GM18519 (cell line): Measurements from ENCODE around the gene WDR37.

Experiments used
- ATAC-seq: cut with Tn5 transposase; IDR thresholded peaks from one replicate; pipeline ENCODE4 v1.9.1; 2021; ENCODE audit warnings: mild to moderate bottlenecking, moderate library complexity; ENCODE audit not compliant: unreplicated experiment, low FRiP score

Gene WDR37

DNA sequence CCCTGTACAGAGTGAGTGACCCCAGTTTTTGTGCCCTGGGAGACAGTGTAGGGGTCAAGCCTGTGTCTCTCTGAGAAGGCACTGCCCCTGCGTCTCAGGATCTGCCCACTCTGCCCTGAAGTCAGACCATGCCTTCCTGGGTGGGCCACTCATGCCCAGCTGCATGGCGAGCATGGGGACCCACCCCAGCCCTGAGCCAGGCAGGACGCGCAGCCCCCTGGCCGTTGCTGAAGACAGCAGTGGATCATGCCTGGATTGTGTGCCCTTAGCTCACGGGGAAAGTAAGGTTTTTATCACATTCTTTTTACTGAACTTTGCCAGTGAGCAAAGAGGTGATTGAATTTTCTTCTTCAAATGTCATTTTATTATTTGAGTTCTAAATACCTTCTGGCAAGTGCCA, 66.2 kb downstream of the WDR37 start:
- ATAC-seq = no peak

DNA sequence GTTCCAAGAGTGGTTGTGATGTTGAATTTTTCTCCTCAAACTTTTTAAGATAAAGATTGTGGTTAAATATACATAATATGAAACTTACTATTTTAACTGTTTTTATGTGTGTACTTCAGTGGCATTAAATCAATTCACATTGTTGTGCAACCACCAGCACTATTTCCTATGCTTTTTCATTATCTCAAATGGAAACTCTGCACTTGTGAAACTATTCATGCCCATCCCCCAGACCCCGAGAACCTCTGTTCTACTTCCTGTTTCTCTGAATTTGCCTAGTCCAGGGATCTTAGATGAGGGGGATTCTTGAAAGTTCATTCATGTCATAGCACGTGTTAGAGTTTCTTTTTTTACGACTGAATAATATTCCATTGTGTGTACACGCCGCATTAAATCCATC, 67.0 kb downstream of the WDR37 start:
- no peak for ATAC-seq

DNA sequence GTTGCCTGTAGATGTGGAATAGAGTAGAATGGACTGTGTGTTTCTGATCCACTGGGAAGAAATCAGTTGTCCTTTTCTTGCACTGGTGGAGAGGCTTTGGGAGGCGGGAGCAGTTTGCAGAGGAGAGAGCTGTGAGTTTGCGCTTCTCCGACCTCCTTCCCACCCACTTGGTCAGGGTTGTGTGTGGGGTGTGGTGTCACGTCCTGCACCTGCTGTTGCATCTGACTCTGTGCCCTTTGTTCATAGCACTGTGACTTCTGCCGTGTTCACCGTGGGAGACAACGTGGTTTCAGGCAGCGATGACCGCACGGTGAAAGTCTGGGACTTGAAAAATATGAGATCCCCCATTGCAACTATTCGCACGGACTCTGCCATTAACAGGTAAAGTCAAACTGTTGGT, 67.8 kb downstream of the WDR37 start:
- no peak for ATAC-seq

DNA sequence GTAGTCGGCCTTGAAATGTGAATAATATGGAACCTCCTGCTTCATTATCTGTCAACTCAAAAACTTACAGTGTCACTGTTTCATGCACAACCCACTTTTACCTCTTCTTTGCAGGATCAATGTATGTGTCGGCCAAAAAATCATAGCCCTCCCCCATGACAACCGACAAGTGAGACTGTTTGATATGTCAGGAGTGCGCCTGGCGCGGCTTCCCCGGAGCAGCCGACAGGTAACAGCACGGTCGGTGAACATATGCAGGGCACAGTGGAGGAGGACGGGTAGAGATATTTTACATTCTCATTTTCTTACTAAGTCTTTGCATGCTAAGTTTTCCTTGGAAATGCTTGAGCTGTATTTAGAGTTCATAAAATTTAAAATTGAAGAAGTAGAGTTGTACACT, 68.6 kb downstream of the WDR37 start:
- ATAC-seq = no peak

DNA sequence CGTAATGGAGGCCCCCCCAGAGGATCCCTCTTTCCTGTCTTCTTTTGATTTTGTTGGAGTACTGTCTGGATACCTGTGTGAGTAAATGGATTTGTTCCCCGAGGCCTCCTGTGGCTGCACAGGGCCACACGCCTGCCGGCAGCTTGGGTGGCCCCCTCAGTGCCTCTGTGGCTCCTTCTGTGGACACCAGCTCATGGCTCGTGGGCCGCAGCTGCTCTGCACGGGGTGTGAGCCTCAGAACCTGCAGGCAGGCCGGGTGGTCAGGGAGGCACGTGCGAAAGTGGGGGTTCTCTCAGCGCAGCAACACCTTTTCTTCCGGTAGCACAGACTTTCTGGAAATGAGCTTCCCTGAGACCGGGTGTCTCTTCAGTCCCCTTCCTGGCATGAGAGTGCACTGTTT, 70.3 kb downstream of the WDR37 start:
- no peak for ATAC-seq

DNA sequence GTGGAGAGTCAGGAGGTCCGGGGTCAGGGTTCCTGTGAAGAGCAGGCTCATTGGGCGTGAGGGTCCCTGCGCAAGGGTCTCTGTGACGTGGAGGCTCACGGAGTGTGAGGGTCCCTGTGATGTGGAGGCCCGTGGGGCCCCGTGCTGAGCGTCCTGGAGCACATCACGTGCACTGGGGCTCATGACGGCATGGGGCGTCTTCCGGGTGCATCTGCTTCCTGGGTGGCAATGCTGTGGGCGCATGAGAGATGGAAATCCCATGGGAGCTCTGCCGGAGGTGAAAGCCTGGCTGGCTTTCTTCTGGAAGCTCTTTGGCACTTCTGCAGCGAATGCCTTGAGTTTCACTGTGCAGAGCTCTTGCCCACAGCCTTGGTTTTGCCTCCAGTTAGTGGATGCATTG, 71.4 kb downstream of the WDR37 start:
- ATAC-seq = no peak

DNA sequence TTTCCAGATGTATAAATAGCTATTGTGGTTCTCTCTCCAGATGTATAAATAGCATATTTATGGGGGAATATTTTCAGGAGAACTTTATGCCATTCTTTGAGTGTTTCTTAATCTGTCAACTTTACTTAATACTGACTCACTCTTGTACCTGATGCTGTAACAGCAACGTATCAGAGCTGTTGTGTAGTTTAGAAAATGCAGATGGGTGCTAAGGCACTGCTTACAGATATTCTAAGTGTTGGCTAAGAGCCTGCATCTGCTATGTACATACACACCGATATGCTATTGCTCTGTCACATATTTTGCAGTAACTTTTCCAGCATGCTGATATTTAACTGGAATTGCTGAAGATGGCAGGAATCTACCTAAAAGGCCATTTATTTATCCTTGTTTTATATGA, 71.9 kb downstream of the WDR37 start:
- ATAC-seq = no peak

DNA sequence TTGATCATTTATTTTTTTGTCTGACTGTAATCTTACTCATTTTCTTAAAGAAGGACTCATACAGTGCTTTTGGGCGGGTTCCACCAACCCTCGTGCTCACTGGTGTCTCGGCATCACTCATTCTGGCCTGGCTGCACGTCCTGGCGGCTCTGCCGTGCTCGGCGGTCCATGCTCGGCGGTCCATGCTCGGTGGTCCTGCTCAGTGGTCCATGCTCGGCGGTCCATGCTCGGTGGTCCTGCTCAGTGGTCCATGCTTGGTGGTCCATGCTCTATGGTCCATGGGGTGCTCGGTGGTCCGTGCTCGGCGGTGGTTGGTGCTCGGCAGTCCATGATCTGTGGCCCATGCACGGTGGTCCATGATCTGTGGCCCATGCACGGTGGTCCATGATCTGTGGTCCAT, 72.5 kb downstream of the WDR37 start:
- ATAC-seq = no peak

DNA sequence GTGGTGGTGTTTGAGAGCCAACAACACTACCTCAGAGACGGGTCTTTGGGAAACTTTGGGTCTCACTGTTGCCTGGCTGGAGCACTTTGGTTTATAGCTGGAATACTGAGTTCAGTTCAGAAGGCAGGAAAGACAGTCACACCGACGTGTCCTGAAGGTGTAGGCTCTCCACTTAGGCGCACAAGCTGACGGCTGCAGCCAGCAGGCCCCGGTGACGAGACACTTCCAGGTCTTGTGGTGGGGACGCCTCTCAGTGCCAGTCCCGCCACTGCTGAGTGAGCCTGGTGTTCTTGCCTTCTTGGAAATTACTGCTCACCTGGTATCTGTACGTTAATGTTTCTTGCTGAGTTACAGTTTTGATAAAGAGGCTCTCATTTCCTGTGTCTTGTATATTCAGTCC, 74.0 kb downstream of the WDR37 start:
- ATAC-seq = no peak

DNA sequence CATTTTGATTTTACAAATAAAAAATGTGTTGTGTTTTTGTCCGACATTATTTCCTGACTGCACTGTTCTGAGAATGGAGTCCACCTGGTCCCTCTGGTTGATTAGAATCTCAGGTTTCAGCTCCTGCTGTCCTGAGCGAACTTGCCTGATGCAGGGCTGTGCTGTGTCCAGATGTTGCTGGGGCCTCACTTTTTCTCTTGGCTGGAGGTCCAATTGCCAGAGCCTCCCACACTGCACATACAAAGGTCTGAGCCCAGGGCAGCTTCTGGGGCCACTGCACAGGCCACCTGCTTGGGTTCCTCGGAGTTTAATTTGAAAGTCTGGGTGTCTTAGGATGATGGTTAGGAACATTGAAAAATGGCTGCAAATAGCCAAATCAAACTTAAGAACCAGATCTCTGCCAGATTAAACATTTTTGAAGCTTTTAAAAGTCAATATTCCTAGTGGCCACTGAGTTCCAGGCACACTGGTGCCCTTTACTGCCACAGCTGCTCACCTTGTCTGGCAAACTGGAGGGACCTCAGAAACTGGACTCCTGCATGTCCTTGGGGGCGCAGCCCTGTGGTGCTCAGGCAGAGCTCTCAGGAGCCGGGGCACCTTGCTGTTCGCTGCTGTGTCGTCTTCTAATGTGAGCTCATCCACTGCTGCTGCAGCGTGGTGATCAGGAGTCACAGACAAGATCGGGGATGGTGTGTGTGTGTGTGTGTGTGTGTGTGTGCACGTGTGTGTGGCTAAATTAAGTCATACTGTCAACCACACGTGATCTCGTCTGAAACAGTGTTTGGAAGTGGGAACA, 75.0 kb downstream of the WDR37 start:
- ATAC-seq = no peak

DNA sequence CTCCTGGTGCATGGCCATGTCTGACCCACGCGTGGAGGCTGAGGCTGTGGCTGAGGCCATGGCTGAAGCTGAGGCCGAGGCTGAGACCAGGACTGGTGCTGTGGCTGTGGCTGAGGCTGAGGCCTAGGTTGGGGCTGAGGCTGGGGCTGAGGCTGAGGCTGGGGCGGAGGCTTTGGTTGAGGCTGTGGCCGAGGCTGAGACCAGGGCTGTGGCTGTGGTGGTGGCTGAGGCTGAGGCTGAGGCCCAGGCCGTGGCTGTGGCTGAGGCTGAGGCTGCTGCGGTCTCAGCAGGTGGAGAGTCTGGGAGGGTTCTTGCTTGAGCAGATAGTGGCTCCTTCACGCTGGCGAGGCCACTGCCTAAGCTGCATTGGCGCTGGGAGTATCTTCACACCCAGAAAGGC, 76.4 kb downstream of the WDR37 start:
- ATAC-seq = no peak

DNA sequence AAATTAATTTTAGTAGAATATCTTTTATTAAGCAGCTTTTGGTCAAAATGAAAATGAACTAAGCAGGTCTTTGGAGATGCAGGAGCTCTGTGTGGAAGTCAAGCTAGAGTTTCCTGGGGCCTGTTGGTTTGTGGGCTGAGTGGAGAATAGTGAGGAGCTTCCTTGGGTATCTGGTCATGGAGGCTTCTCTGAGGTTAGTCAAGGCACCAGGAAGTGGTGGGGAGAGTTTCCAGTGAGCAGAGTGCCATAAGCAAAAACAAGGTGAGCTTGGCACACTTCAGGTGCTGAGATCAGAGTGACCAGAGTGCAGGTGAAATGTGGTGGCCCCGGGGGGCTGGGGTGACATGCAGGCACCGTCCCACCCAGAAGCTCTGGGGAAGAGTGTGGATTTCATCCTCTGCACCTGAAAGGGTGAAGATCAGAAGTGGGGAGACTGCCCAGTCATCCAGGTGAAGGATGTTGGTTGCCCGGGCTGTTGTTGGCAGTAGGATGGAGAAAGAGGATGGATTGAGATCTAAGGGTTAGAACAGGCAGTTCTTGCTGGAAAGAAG, 77.4 kb downstream of the WDR37 start:
- no peak for ATAC-seq

DNA sequence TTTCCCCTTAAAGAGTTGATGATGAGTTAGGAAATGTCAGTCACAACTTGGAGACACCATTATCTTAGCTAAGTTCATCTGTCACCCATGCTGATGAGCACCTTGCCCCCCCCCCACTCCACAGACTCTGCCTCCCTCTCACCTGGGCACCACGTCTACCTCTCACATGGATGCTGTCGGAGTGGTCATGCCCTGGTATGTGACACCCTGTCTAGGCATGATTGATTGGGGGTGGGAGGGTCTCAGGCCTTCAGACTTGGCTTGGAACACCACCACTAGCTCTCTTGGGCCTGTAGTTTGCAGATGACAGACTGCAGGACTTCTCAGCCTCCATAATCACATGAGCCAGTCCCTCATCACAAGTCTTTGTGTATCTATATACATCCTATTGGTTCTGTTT, 78.0 kb downstream of the WDR37 start:
- no peak for ATAC-seq

DNA sequence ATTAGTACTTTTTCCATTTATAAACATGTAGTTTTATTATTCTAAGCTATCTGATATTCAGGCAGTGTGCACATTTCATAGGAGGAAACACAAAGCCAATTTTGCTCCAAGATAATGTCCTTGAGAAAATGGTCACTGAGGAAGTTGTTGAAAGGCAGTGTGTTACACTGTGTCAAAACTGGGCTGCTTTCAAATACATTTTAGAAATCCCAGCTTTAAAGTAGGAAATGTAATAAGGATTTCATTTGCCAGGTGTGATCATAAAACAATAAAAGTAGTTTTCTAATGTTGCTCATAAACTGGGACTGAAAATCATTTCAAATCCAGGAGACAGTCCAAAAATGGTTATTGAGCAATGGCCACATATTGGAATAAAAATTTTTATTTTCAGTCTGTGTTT, 80.1 kb downstream of the WDR37 start:
- ATAC-seq = no peak

DNA sequence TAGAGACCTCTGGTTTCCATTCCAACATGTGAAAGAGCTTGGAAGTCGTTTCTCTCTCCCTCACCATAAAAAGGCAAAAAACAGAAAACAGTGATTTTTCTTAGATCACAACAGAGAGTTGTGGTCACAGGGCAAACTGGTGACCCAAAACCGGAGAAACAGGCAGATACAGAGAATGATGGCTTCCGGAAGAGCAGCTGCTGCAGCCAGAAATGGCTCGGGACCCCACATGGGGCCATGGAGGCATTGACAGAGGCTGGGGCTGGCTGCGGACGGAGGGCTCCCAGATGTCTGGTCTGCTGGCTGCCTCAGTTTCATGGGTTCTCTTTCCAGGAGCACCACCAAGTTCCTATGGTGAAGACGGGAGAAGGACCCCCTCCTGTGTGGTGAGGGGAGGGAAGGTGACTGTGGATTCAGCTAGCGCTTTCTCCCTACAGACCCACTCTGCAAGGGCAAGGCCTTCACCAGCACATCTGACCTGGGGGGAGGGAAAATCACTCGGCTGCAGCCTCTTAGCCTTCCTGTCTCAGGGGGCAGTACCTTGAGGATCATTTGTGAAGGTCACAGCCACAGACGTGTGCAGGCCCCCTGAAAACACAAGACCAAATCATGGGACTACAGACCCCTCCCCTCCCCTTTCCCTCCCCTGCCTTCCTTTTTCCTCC, 81.4 kb downstream of the WDR37 start:
- ATAC-seq = no peak

DNA sequence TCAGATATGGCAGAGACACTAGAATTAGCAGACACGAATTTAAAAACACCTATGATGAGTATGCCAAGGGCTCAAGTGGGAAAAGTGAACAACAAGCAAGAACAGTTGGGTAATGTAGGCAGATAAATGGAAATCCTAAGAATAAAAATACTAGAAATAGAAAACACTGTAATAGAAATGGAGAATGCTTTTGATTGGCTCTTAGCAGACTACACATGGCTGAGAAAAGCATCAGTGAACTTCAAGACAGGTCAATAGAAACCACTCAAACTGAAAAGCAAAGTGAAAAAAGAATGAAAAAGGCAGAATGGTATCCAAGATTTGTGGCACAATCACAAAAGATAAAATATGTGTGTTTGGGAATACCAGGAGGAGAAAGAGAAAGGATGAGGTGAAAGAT, 82.3 kb downstream of the WDR37 start:
- ATAC-seq = no peak

DNA sequence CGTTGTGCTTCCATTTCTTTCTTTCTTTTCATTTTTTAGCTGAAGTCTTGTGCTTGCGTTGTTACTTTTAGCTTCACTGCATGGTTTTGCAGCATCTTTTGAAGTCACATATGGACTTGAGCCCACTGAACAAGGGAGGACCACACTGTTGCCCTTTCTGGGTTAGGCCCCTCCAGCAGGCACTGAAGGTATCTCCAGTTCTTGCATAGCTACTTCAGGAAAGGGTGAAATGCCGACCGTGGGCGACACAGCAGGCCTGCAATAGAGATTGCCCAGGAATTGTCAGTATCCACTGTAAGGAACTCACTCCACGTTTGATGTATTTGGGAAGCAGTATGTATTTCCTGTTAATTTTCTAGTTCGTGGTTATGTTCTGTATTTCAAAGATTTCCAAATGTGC, 85.1 kb downstream of the WDR37 start:
- ATAC-seq = no peak

DNA sequence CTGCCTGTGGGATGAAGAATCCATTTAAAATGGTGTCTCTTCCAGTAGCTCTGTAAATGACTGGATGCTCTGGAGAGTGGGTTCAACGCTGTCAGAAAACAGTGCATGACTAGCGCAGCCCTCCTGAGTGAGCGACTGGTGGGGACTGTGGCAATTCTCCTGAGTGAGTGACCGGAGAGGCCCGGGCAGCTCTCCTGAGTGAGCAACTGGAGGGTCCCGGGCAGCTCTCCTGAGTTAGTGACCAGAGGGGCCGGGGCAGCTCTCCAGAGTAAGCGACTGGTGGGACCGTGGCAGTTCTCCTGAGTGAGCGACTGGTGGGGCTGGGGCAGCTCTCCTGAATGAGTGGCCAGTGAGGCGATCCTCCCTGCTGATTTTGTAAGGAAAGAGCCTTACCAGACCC, 85.5 kb downstream of the WDR37 start:
- no peak for ATAC-seq

DNA sequence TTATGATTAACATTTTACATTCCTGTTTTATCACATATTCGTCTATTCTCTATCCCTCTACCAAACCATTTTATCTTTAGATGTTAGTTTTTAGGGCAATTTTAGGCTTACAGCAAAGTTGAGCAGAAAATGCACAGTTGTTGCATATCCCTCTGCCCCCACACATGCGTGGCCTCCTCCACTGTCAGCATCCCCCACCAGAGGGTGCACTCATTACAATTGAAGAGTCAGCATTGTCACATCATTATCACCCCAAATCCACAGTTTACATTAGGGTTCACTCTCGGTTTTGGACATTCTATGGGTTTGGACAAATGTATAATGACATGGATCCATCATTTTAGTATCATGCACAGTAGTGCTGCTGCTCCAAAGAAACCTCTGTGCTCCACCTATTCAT, 86.4 kb downstream of the WDR37 start:
- no peak for ATAC-seq

DNA sequence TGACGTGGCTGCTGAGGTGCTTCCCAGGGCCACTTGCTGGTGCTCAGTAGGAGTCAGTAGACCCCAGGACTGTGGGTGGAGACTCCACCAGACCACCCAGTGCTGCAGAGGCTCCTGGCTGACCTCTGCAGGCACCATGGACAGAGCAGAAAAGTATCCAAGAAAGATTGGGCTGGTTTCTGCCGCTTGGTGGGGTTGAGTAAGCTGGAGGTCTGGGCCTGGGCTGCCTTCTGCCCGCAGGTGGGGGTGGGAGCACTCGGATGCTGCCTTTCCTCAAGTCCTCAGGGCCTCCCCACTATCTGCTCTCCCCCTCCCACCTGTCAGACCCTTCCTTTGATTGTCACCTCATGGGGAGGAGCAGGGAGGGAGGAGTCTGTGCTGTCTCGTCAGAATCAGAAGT, 91.6 kb downstream of the WDR37 start:
- ATAC-seq = no peak

DNA sequence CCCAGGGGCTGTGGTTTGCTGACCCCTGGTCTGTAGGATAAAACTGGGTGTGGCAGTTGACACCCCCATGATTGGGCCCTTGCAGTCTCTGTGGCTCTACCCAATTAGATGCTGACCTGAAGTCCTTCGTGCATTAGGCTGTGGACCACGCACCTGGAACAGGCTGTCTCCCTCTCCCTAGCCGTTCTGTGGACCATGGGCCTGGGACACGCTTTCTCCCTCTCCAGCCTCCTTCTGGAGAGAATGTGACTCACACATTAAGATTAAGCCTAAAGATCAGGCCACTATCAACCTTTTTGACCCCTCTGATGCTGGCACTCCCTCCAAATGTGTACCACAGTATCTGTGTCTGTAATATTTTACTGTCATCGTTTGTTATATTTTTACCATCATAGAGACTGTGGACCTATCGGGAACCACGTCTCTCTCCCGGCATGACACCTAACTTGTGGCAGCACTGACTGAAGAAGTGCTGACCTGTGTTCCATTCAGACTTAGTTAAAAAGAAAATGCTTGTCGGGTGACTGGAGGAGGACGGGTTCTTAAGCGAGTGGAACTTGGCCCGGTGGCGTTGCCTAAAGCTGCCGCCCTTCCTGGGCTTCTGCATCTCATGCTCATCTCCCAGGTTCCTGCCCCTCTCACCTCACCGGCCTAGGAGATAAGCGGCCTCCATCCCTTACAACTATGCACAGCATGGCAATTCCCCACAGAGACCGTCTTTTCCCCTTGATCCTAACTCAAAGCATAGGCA, 92.8 kb downstream of the WDR37 start:
- ATAC-seq = no peak
